ENCODE data around the gene TMEM132C.

GRCh38 chr12:128690641-128691040 lies 423.7 kb downstream of the TMEM132C start:
- TF ChIP-seq POLR2AphosphoS5 (IDR thresholded peaks at IDR 0.05; ENCODE audit: low read depth, low read length), result no peak
- TF ChIP-seq POLR2A (IDR thresholded peaks at IDR 0.05; ENCODE audit: low read depth, low read length), result no peak
- no peak for TF ChIP-seq TAF1 (IDR thresholded peaks at IDR 0.05; ENCODE audit: borderline replicate concordance, low read depth, low read length)
